ENCODE data around the gene RPTOR.

DNA sequence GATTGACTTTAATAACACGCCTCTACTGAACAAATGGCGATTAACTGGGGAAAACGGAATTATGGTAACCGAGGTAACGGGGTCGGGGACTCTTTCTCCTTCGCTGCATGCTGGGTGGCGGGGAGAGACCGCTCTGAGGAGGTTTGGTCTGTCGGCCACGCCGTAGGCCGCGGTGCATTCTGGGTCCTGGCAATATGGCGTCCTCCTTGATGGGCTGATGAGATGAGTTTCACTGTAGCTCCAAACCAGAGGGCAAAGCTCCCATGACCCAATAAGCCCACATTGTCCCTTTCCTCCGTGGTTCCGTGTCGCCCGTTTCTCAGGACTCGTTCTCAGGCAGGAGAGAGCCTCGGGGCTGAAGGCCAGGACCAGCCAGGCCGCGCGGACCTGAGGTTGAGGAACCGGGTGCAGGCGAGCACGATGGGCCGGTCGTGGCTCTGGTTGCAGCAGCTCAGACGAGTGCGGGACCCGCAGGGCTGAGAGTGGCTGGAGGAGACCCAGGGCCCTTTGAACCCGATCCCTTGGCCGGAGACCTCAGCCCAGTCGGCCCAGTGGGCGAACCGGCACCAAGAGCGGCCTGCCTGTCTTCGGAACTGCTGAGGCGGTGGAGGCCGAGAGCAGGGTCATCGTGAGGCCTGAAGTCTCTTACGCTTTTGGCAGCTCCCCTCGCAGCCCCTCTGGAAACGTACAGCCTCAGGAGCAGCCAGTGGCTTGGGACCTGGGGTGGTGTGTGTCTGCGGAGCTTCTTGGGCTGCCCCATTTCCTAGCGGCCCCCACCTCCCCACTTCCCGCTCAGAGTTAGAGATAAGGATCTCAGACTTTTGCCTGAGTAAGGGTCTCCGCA lies at the start of gene RPTOR:
- TF ChIP-seq, protein P1, sequence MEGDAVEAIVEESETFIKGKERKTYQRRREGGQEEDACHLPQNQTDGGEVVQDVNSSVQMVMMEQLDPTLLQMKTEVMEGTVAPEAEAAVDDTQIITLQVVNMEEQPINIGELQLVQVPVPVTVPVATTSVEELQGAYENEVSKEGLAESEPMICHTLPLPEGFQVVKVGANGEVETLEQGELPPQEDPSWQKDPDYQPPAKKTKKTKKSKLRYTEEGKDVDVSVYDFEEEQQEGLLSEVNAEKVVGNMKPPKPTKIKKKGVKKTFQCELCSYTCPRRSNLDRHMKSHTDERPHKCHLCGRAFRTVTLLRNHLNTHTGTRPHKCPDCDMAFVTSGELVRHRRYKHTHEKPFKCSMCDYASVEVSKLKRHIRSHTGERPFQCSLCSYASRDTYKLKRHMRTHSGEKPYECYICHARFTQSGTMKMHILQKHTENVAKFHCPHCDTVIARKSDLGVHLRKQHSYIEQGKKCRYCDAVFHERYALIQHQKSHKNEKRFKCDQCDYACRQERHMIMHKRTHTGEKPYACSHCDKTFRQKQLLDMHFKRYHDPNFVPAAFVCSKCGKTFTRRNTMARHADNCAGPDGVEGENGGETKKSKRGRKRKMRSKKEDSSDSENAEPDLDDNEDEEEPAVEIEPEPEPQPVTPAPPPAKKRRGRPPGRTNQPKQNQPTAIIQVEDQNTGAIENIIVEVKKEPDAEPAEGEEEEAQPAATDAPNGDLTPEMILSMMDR (conservative IDR thresholded peaks at IDR 0.05 in 1 of 2, IDR thresholded peaks at IDR 0.05 in 1 of 2; ENCODE audit: low read depth in 1 of 2, low read length in 2 of 2), result no peak
- no peak for TF ChIP-seq EZH2 (IDR thresholded peaks at IDR 0.05; ENCODE audit: low read length, missing control alignments)
